Measurements from ENCODE around the gene TDRD7. TPM values are rescaled to one million over a fixed set of nuclear protein-coding genes. Genes with fewer than 3 reads are reported as not detected.
A peak's percentile ranks its signal among the peaks of the same experiment; 100 is the strongest.

The TDRD7 gene
- total RNA-seq, 4 donors from 2014 or later: 9.6 to 18.4 (median 10.8) TPM

DNA sequence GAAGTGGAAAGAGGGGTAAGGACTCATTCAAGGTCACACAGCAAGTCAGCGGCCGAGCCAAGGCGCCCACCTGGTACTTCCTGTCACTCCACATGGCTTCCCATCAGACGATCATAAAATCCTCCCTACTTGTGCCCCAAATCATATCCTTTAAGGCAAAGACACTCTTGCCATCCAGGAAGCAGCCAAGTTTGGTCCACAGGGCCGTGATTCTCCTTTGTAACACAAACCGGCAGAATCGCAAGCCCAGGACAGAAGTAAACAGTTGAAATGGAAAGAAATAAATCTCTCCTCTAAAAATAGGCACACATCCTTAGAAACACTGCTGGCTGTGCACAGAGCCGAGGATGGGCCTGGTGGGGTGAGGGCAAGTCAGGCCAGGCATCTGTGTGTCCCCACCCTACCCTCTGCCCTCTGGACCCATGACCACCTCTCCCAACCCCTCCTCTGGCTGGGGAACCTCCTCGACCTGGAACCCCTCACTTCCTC is 120.0 kb downstream of the TDRD7 start:
- Histone ChIP-seq H3K4me3 (no peak overlapping the region), H3K27me3 (no peaks in the 10 kb centered on the region), H3K4me1 (peaks cover 0 to 63% (median 2%) of the 10 kb centered on the region in 4 donors), H3K9me3 (peaks cover 0 to 6% (median 0%) of the 10 kb centered on the region in 4 donors), H3K36me3 (peaks cover 0 to 8% (median 0%) of the 10 kb centered on the region in 3 donors), H3K27ac (peak overlapping the region in 3 of 4 donors; percentile 31 to 80 (median 50))
- TF ChIP-seq, protein P1, sequence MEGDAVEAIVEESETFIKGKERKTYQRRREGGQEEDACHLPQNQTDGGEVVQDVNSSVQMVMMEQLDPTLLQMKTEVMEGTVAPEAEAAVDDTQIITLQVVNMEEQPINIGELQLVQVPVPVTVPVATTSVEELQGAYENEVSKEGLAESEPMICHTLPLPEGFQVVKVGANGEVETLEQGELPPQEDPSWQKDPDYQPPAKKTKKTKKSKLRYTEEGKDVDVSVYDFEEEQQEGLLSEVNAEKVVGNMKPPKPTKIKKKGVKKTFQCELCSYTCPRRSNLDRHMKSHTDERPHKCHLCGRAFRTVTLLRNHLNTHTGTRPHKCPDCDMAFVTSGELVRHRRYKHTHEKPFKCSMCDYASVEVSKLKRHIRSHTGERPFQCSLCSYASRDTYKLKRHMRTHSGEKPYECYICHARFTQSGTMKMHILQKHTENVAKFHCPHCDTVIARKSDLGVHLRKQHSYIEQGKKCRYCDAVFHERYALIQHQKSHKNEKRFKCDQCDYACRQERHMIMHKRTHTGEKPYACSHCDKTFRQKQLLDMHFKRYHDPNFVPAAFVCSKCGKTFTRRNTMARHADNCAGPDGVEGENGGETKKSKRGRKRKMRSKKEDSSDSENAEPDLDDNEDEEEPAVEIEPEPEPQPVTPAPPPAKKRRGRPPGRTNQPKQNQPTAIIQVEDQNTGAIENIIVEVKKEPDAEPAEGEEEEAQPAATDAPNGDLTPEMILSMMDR (IDR thresholded peaks at IDR 0.05): no peak
- TF ChIP-seq EP300 (IDR thresholded peaks at IDR 0.05): no peak
- TF ChIP-seq POLR2A (IDR thresholded peaks at IDR 0.05): no peak
- no peak for DNase-seq (ENCODE audit: low spot score in 2 of 2)
- 43 to 57% methylated on average over 9 of the region's 9 CpGs for WGBS, 2 donors

DNA sequence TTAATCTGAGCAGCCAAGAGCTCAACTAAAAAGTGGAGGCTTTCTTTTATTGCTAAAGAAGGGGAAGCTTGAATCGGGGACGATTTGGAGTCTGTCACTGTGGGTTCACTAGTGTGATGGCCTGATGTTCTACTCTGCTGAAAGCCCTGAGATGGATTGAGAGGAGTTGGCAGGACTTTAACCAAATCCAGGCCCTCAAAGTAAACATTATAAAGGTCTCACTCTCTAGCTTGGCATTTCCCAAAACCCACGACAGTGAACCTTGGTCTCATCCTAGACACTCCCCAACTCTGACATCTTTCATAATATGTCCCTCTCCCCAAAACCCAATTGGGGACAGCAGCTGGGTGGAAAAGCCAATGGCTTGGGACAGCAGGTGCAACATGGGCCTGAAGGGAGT is 122.3 kb downstream of the TDRD7 start:
- H3K27ac ChIP-seq: no peak overlapping the region
- 88 to 94% methylated on average over 3 of the region's 3 CpGs for WGBS, 2 donors
- TF ChIP-seq, protein P1 (IDR thresholded peaks at IDR 0.05): no peak
- TF ChIP-seq EP300 (IDR thresholded peaks at IDR 0.05) (no peak), POLR2A (IDR thresholded peaks at IDR 0.05) (no peak)
- H3K27me3 ChIP-seq: no peaks in the 10 kb centered on the region
- no peak for DNase-seq (ENCODE audit: low spot score in 2 of 2)
- peaks cover 0 to 12% (median 0%) of the 10 kb centered on the region in 3 donors for H3K36me3 ChIP-seq
- H3K4me1 ChIP-seq: peaks cover 0 to 46% (median 2%) of the 10 kb centered on the region in 4 donors
- peaks cover 0 to 6% (median 0%) of the 10 kb centered on the region in 4 donors for H3K9me3 ChIP-seq
- H3K4me3 ChIP-seq: no peak overlapping the region

DNA sequence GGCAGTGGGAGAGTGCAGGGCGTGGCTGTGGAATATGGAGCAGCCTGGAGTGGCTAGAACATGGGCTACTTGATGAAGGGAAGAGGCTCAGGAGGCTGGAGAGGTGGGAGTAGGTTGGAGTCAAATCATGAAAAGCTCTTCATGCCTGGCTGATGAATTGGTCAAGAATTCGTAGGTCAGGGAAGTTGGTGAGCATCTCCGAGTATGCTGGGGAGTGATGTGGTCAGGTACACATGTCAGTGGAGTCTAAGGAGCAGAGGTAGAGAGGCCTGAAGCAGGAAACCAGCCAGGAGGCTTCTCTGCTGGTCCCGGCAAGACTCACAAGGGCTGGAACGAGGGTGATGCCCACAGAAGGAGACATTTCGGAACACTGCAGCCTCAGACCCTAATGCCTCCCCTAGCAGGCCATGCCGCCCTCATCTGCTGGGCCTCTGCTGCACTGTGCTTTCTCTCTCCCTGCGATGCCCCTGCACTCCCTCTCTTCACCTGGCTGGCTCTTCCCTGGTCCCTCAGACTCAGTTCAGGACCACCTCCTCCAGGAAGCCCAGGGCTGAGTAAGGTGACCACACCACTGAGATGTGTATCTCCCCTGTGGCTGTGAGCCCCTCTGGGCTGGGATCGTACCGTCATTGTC is 123.2 kb downstream of the TDRD7 start:
- no peak for TF ChIP-seq POLR2A (IDR thresholded peaks at IDR 0.05)
- TF ChIP-seq EP300 (IDR thresholded peaks at IDR 0.05): no peak
- TF ChIP-seq, protein P1 (IDR thresholded peaks at IDR 0.05): no peak
- Histone ChIP-seq H3K4me1 (peaks cover 0 to 38% (median 2%) of the 10 kb centered on the region in 4 donors), H3K9me3 (peaks cover 0 to 6% (median 0%) of the 10 kb centered on the region in 4 donors), H3K27ac (peak overlapping the region in 1 of 4 donors; percentile 77), H3K27me3 (no peaks in the 10 kb centered on the region), H3K36me3 (peaks cover 0 to 15% (median 0%) of the 10 kb centered on the region in 3 donors), H3K4me3 (no peak overlapping the region)
- no peak for DNase-seq (ENCODE audit: low spot score in 2 of 2)
- WGBS, 2 donors: 89 to 94% methylated on average over 10 of the region's 10 CpGs

DNA sequence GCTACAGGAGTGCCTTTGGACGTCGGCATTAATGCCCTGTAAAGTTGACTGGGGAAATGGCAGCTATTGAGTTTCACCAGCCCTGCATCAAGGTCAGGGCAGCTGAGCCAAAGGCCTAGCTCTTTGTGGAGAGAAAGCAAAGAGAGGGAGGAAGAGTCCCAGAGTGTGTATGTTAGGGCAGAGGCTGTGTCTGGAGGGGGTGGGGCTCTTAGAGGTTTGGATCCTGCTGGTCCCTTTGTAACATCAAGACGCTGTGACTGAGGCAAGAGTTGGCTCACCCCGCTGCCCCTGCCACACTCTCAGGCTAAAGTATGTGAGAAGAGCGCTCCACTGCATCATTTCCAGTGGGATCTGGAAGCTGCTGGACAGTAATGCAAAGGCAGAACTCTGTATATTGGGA is 123.9 kb downstream of the TDRD7 start:
- Histone ChIP-seq H3K9me3 (peaks cover 0 to 6% (median 0%) of the 10 kb centered on the region in 4 donors), H3K36me3 (peaks cover 0 to 15% (median 0%) of the 10 kb centered on the region in 3 donors), H3K4me3 (no peak overlapping the region), H3K27me3 (no peaks in the 10 kb centered on the region), H3K4me1 (peaks cover 0 to 38% (median 2%) of the 10 kb centered on the region in 4 donors), H3K27ac (peak overlapping the region in 1 of 4 donors; percentile 77)
- TF ChIP-seq POLR2A (IDR thresholded peaks at IDR 0.05) (no peak), EP300 (IDR thresholded peaks at IDR 0.05) (no peak)
- TF ChIP-seq, protein P1 (IDR thresholded peaks at IDR 0.05): no peak
- no peak for DNase-seq (ENCODE audit: low spot score in 2 of 2)
- WGBS, 2 donors: 53 to 73% methylated on average over 5 of the region's 5 CpGs

DNA sequence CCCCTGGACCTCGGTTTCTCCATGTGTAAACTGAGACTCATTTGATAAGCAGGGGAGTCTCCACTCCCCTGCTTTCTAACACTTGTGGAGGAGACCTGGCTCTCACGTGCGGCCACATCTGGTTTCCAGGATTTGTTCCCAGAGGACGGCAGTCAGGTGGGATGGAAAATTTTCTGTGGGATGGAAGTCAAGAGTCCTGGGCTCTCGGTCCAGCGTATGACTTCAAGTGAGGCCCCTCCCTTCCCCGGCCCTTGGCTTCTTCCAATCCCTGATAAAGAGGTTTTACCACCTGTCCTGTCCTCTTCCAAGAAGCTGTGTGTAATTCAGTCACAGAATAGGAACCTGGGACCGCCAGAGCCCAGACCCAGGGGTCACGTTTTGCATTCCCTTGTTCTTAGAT is 124.6 kb downstream of the TDRD7 start:
- Histone ChIP-seq H3K27ac (peak overlapping the region in 2 of 4 donors; percentile 54 to 77), H3K4me1 (peaks cover 0 to 32% (median 2%) of the 10 kb centered on the region in 4 donors)

More for the DNA sequence above, 124.6 kb downstream of the TDRD7 start:
- peaks cover 0 to 6% (median 0%) of the 10 kb centered on the region in 4 donors for H3K9me3 ChIP-seq
- WGBS, 2 donors: 68 to 77% methylated on average over 9 of the region's 9 CpGs
- H3K4me3 ChIP-seq: no peak overlapping the region
- TF ChIP-seq POLR2A (IDR thresholded peaks at IDR 0.05) (no peak), EP300 (IDR thresholded peaks at IDR 0.05) (peak in 1 of 2 donors; percentile 36)
- no peak for DNase-seq (ENCODE audit: low spot score in 2 of 2)
- H3K36me3 ChIP-seq: peaks cover 0 to 15% (median 0%) of the 10 kb centered on the region in 3 donors
- H3K27me3 ChIP-seq: no peaks in the 10 kb centered on the region
